Forelimb muscle (tissue), 1 donor: Measurements from ENCODE around the gene QSOX2. TPM values are rescaled to one million over a fixed set of nuclear protein-coding genes. Genes with fewer than 3 reads are reported as not detected.
"Not testable (repeated sequence)": the region's sequence is repeated elsewhere in the genome, so short reads cannot be mapped to it uniquely, and the experiment has no call there.

Experiments
- DNase-seq: peaks from one replicate; pipeline ENCODE4 v3.0.0-alpha.2; 2013; ENCODE audit warnings: low read depth
- polyA plus RNA-seq: library from polyadenylated mRNA; unstranded; fragments of 120-200 nt; gene quantifications from one replicate; pipeline ENCODE4 v1.2.1, GENCODE V29; 2013; ENCODE audit not compliant: insufficient read length

The QSOX2 gene
- polyA plus RNA-seq, 1 donor, result 6.6 TPM

DNA sequence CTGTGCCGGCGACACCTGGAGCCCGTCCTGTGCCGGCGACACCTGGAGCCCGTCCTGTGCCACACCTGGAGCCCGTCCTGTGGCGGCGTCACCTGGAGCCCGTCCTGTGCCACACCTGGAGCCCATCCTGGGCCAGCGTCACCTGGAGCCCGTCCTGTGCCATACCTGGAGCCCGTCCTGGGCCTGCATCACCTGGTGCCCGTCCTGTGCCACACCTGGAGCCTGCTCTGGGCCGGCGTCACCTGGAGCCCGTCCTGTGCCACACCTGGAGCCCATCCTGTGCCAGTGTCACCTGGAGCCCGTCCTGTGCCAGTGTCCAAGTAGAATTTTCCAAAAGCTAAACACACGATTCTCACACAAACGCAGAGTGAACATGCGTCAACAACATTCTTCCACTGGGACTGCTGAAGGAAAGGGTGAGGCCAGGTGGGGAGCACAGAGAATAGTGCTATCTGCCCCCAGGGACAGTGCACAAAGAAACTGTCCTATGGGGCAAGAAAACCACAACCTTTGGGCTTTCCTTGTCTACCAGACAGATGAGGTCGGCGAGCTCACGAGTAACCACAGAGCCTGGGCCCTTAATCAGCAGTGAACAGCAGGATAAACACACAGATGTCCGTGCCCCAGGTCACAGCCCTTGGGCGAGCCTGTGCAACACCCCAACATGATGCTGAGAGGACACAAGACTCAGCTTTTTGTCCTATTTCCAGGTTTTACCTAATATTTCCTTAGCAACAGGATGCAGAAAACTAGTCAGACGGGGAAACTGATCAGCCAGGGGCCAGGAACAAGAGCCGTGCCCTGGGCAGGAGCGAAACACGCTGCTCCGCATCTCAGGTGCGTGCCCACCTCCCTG is 7.9 kb downstream of the QSOX2 start:
- no peak for DNase-seq

DNA sequence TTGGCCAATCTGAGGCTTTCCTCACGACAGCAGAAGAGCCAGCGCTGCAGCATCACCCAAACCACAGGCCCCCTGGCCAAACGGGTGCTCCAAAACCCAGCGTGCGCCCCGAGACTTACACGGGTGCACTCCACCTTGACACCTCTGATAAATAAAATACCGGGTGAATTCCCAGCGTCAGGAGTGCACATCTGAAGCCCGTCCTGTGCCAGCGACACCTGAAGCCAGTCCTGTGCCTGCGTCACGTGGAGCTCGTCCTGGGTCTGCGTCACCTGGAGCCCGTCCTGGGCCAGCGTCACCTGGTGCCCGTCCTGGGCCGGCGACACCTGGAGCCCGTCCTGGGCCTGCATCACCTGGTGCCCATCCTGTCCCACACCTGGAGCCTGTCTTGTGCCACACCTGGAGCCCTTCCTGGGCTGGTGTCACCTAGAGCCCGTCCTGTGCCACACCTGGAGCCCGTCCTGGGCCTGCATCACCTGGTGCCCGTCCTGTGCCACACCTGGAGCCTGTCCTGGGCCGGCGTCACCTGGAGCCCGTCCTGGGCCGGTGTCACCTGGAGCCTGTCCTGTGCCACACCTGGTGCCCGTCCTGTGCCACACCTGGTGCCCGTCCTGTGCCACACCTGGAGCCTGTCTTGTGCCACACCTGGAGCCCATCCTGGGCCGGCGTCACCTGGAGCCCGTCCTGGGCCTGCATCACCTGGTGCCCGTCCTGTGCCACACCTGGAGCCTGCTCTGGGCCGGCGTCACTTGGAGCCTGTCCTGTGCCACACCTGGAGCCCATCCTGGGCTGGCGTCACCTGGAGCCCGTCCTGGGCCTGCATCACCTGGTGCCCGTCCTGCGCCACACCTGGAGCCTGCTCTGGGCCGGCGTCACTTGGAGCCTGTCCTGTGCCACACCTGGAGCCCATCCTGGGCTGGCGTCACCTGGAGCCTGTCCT is 8.9 kb downstream of the QSOX2 start:
- not testable (repeated sequence) for DNase-seq

DNA sequence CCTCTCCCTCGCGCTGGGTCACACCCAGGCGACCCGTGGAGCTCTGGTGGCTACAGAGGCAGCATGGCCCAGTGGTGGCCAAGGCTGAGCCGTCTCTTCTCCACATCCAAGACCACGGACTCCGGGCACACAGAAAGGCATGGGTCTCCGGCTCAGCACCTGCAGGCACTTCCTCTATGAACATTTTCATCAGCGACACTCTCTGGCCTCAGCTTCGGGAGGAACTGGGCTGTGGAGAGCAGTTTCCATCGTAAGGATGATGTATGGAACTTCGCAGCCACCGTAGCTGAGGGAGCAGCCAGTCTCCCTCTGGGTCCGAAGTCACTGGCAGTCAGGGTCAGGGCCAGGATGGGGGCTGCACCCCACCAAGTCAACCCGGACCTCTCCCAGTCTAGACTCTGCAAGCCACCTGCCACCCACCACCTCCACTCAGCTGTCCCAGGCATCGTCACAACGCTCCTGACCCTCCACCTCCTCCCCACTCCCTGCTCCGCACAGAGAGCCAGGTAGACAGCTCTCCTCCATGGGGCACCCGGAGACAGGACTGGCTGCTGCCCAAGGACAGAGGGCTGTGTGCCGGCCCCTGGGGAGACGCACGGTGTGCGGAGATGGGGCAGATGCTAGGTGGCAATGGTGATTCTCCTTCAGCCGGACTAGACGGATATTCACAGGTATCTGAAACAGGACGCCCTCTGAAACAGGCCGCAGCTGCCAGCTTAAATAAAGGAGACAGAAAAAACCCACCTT is 9.7 kb downstream of the QSOX2 start:
- DNase-seq, result no peak

DNA sequence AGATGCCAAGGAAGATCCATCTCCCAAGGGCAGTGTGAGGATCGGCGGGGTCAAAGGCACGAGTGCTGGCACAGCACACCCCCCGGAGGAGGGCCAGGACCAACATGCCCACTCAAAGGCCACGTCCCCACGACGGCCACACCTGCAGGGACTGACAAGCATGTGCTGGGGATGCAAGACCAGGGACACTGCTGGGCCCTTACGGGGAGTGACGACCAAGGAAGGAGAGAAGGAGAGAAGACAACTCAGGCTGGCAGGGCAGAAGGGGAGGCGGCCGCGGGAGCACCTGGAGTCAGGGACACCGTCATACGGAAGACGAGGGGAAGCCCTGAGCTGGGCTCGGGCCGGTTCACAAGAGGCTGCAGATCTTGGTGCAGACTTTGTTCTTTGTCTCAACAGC is 10.4 kb downstream of the QSOX2 start:
- no peak for DNase-seq

DNA sequence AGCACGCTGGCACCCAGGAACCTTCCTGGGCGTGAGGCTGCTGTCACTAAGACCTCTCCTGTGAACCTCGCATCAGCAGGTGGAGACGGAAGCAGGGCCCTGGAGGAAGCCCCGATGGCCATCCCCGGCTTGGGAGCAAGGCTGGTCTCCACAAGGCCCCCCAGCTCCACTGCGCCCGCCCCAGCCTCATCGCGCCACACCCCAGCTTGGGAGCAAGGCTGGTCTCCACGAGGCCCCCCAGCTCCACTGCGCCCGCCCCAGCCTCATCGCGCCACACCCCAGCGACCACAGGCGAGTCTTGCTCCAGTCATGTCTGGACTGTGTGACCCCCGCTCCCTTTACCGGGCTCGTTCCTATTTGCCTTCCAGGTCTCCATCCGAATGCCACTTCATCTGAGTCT is 11.0 kb downstream of the QSOX2 start:
- DNase-seq, result no peak

GRCh38 chr9:136233868-136234267 is 11.7 kb downstream of the QSOX2 start:
- DNase-seq, result no peak

DNA sequence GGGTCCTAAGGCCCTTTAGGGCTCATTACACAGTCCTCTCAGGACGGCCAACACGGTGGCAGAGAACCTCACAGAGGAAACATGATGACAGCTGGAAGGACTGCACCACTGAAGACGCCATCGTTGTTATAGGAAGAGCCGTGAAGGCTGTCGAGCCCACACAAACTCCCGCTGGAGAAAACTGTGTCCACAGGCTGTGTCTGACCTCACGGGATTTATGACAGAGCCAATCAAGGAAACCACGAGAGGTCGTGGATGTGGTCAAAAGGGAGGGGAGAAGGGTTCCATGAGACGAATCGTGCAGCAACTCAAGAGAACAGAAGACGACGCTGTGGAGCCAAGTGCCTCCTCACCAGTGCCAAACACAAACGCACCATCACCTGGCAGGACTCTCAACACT is 12.2 kb downstream of the QSOX2 start:
- no peak for DNase-seq

DNA sequence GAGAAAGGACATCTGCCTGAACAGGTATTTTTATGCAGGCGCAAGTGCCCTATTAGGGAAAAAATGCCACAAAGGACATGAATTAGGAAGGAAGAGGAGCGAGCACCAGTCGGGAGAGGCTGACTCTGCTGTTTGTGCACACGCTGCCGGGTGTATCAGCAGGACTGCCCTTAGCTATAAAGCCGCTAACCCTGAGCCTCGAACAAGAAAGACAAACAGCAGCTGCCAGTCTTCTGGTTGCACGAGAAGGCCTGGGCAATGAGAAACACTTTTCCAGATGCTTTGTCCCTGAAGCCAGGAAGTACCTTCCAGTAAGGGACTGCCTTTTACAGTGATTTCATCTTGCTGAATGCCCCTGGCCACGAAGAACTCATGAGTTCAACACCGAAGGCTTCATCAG is 12.6 kb downstream of the QSOX2 start:
- no peak for DNase-seq

- DNase-seq, result no peak
Observed at GRCh38 chr9:136231478-136232297, 13.9 kb downstream of the QSOX2 start.

- DNase-seq, result no peak
Observed at GRCh38 chr9:136230773-136231172, 14.8 kb downstream of the QSOX2 start.

DNA sequence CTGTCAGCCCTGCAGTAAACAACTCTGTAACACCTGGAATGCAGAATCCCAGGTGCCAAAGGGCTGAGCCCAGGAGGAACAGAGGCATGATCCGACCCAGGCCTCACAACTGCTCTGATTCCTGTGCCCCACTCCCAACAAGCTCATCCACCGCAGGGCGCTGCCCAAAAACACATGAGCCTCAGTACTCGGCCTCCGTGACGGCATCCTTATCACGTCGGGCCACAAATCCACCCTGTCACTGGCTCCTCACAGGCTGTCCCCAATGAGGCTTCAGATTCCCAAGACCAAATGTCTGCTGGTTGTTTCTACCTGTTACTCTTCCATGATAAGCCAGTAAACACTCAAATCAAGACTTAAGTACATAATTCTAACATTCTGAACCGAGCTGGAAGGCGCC is 15.2 kb downstream of the QSOX2 start:
- DNase-seq, result no peak

DNA sequence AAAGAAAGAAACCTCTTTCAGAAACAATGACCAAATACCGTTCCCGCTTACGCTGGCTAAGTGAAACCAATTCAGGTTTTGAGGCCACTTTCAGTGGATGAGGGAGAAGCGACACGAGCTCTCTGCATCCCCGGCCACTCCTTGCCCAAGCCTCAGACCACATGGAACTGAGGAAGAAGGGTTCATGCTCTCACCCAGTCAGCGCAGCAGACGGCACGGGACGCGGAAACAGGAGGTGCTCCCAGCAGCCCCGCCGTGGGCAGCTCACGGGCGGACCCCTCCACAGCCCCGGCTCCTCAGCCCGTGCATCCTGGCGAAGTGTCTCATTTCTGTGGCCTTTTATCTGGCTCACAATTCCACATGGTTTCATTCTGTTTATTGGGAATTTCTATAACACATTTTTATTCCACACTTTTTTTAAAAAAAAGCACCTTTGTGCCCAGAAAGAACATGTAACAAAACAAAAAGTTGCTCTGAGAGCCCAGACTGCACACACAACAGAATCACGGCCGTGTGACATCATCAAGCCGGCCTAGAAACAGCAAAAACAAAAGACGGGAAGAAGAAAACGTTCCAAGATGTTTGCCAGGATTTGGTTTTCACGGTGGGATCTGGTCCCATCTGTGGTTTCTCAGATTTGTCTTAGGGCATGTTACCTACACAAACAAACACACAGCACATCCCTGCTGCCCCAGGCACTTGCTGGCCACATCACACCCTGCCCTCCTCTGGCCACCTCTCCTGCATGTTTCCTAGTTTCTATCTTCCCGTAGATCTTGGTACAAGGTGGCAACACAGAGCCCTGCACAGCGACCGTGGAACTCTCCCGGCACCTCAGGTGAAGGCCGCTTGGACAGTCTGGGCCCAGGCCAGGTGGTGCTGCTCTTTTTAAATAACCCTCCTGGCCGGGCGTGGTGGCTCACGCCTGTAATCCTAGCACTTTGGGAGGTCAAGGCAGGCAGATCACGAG is 16.2 kb downstream of the QSOX2 start:
- no peak for DNase-seq

- no peak for DNase-seq
Observed at GRCh38 chr9:136228107-136228875, 17.3 kb downstream of the QSOX2 start.

DNA sequence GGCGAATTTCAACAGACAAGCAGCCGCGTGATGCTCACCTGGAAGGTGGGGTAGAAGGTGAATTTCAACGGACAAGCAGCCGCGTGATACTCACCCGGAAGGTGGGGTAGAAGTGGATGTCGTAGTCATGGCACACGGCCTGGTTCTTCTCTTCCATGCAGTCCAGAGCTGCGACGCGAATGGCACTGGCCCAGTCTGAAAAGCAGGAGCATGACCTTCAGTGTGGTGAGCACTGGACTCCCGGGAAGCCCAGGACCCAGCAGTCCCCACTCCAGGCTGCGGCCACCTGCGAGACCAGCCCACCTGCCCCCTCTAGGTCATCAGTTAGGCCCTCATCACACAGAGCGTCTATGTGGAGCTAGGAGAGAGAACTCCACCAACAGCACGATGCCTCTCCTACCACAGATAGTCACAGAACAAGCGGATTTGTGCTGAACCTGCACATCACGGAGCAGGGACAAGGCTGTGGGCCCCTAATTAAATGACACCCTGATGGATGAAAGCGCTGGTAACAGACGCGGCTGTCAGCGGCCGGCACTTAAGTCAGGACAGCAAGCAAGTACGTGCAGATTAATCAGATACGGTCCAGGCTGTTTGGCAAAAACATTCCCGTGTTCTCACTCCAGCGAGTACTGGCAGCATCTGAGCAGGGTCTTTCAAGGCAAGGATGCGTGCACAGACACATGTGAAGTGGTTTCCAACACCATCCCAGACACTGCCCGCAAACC is 18.8 kb downstream of the QSOX2 start:
- no peak for DNase-seq

DNA sequence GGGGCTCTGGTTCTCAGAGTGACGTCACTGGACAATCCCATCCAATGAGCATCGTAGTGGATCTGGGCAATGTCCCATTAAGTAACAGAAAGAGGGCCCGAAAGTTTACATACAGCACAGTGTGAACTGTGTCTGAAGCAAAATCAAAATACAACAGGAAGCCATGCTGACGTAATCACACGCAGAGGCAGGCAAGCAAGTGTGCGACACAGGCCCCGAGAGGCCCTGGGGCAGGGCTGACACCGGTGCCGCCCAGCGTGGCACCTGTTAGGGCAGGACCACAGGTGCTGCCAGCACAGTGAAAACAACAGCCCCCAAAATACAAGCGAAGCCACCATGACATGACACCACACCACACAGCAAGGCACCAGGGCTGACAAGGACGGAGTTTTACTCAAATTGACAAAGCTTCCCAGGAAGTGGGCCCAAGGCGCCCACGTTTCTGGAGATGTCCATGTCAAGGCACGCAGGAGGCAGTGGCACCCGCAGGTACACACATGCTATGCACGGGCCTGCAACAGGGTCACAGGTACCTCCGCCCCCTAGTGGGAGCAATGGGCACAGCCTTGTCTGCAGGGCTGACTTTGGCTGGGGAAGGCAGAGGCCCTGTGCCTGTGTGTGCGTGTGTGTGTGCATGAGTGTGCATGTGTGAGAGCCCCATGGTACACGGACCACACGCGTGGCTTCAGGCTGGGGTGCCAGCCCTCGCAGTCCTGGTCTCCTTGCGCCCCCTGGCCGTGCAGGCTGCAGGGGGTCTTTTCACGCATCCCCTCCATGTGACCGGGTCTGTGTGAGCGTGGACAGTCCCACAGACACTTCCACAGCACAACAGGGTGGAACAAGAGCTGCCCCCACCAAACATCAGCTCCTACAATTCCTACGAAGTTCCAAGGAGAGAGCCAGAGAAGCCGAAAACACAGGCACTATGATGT is 19.6 kb downstream of the QSOX2 start:
- DNase-seq, result no peak

GRCh38 chr9:136225366-136225747 is 20.3 kb downstream of the QSOX2 start:
- DNase-seq, result no peak

- DNase-seq, result no peak
Observed at GRCh38 chr9:136223871-136224640, 21.6 kb downstream of the QSOX2 start.
